GM19023 (cell line): ENCODE data around the gene PPP1R16B.
A peak's percentile ranks its signal among the peaks of the same experiment; 100 is the strongest.

ENCODE experiments used
- ATAC-seq: cut with Tn5 transposase; IDR thresholded peaks from one replicate; pipeline ENCODE4 v1.9.1; 2021; ENCODE audit warnings: mild to moderate bottlenecking, moderate library complexity; ENCODE audit not compliant: unreplicated experiment

The PPP1R16B gene

GRCh38 chr20:38805502-38805957 lies at the start of gene PPP1R16B:
PPP1R16B (plus strand) TSS chr20:38805697; CDS start chr20:38835926, 30,229 bp downstream.
- peak; percentile 62 for ATAC-seq

- no peak for ATAC-seq
Measured at GRCh38 chr20:38757145-38757775, 48.2 kb upstream of the PPP1R16B start.

GRCh38 chr20:38759106-38759505 lies 46.4 kb upstream of the PPP1R16B start:
- ATAC-seq: no peak

- ATAC-seq: no peak
Measured at GRCh38 chr20:38760978-38761377, 44.5 kb upstream of the PPP1R16B start.

GRCh38 chr20:38762174-38762573 lies 43.3 kb upstream of the PPP1R16B start:
- ATAC-seq: no peak

- ATAC-seq: no peak
Measured at GRCh38 chr20:38763616-38764015, 41.9 kb upstream of the PPP1R16B start.

- no peak for ATAC-seq
Measured at GRCh38 chr20:38764567-38765318, 40.8 kb upstream of the PPP1R16B start.

- no peak for ATAC-seq
Measured at GRCh38 chr20:38766071-38766470, 39.4 kb upstream of the PPP1R16B start.

GRCh38 chr20:38769376-38770295 lies 35.9 kb upstream of the PPP1R16B start:
- ATAC-seq: no peak

GRCh38 chr20:38770546-38770945 lies 35.0 kb upstream of the PPP1R16B start:
- no peak for ATAC-seq

- ATAC-seq: no peak
Measured at GRCh38 chr20:38770970-38771369, 34.5 kb upstream of the PPP1R16B start.

GRCh38 chr20:38771621-38772020 lies 33.9 kb upstream of the PPP1R16B start:
- no peak for ATAC-seq

- no peak for ATAC-seq
Measured at GRCh38 chr20:38774167-38774566, 31.3 kb upstream of the PPP1R16B start.

- ATAC-seq: no peak
Measured at GRCh38 chr20:38776363-38776762, 29.1 kb upstream of the PPP1R16B start.

GRCh38 chr20:38779247-38780097 lies 26.0 kb upstream of the PPP1R16B start:
- ATAC-seq: no peak

GRCh38 chr20:38782275-38782674 lies 23.2 kb upstream of the PPP1R16B start:
- ATAC-seq: no peak

GRCh38 chr20:38787870-38788269 lies 17.6 kb upstream of the PPP1R16B start:
- no peak for ATAC-seq

- ATAC-seq: no peak
Measured at GRCh38 chr20:38789503-38790199, 15.8 kb upstream of the PPP1R16B start.

GRCh38 chr20:38790200-38791053 lies 15.1 kb upstream of the PPP1R16B start:
- ATAC-seq: no peak
